Testis (tissue), 5 donors: ENCODE measurements around the gene GTF2IRD2. TPM values are rescaled to one million over a fixed set of nuclear protein-coding genes. Genes with fewer than 3 reads are reported as not detected.
"Not testable (repeated sequence)": the region's sequence is repeated elsewhere in the genome, so short reads cannot be mapped to it uniquely, and the experiment has no call there.

Experiments
- DNase-seq: peaks from one replicate; pipeline ENCODE4 v3.0.0-alpha.2; 2019
- H3K27ac ChIP-seq, 2 donors: fragments of 200-600 bp; sonication (generic); one replicate each; pipeline ENCODE4 v1.5.1; 2019
- H3K27me3 ChIP-seq: fragments of 200-600 bp; sonication (generic); one replicate; pipeline ENCODE4 v1.5.1; 2019
- H3K36me3 ChIP-seq: fragments of 200-600 bp; sonication (generic); one replicate; pipeline ENCODE4 v1.5.1; 2017; ENCODE audit warnings: low read depth; ENCODE audit errors: missing control alignments
- H3K4me1 ChIP-seq: fragments of 200-600 bp; sonication (generic); one replicate; pipeline ENCODE4 v1.5.1; 2019
- H3K4me3 ChIP-seq, 2 donors: fragments of 200-600 bp; sonication (generic); one replicate each; pipeline ENCODE4 v1.5.1; 2017 to 2019
- H3K9me3 ChIP-seq: fragments of 200-600 bp; sonication (generic); one replicate; pipeline ENCODE4 v1.5.1; 2017
- WGBS, 2 donors: methylation state at CpG; one replicate each; pipeline ENCODE4 v1.1.5; 2018; 5-methylcytosine and 5-hydroxymethylcytosine counted together
- intact Hi-C: fragments of 100-400 bp; cut with DNase I; formaldehyde crosslinking; loops from one replicate; pipeline ENCODE4 v1.15.1; 2023; ENCODE audit warnings: low total_unique reads
- long read RNA-seq, 2 donors: transcript quantifications; one replicate each; lab custom pipeline, GENCODE V29; 2026
- polyA plus RNA-seq: library from polyadenylated mRNA; stranded (reverse); fragments of 350-450 nt; fragmentation: Illumina TruSeq; extraction: RNeasy Lipid Tissue Mini Kit (QIAGEN cat#74804); gene quantifications from one replicate; pipeline ENCODE4 v1.2.3, GENCODE V29; 2014; ENCODE audit warnings: low read depth, low replicate concordance; ENCODE audit not compliant: insufficient read depth
- total RNA-seq, 2 donors: library from RNA; depleted of rRNA; stranded (reverse); fragments of >200 nt; gene quantifications; one replicate each; pipeline ENCODE4 v1.2.3, GENCODE V29; 2016

The GTF2IRD2 gene
- total RNA-seq (10 to 100 TPM; 27.9 to 28.8 TPM), polyA plus RNA-seq (10.4 TPM)
- long read RNA-seq, donor 1, partial matches to known transcripts = 23 of 25 reads
- long read RNA-seq, donor 1, other reads (novel, unspliced or antisense) = 0 of 25 reads
- long read RNA-seq, donor 2, partial matches to known transcripts = 15 of 17 reads
- long read RNA-seq, donor 2, other reads (novel, unspliced or antisense) = 0 of 17 reads

- intact Hi-C loops, H3K9me3 ChIP-seq, H3K27me3 ChIP-seq, H3K36me3 ChIP-seq, H3K4me1 ChIP-seq: not testable (repeated sequence)
- DNase-seq = peak; percentile 79
- Histone ChIP-seq H3K27ac (peak within 1 kb of the TSS; percentile 65 to 76), H3K4me3 (peak within 1 kb of the TSS; percentile 41)
- no CpG with 5 or more reads among the region's 97 CpGs for WGBS, 2 donors
These were observed at the start of gene GTF2IRD2 for GRCh38 chr7:74850833-74851721. GTF2IRD2 (minus strand) TSS chr7:74851605; CDS start chr7:74836378, 15,227 bp downstream.

GRCh38 chr7:74890158-74891123 is 39.0 kb upstream of the GTF2IRD2 start:
- Histone ChIP-seq H3K4me3 (peak overlapping the region; percentile 52 to 70), H3K27ac (peak overlapping the region; percentile 78 to 86)
- H3K36me3 ChIP-seq, H3K4me1 ChIP-seq, H3K9me3 ChIP-seq, H3K27me3 ChIP-seq, intact Hi-C loops: not testable (repeated sequence)
- DNase-seq = peak; percentile 92
- WGBS, 2 donors = 1% methylated on average over 38 of the region's 84 CpGs; no CpG with 5 or more reads in 1 of the 2 donors

- H3K27me3 ChIP-seq, H3K9me3 ChIP-seq, H3K4me1 ChIP-seq, DNase-seq, H3K36me3 ChIP-seq, intact Hi-C loops, H3K27ac ChIP-seq: not testable (repeated sequence)
- WGBS, 2 donors = 59 to 61% methylated on average over 11 of the region's 31 CpGs
- H3K4me3 ChIP-seq = peak overlapping the region in 1 of 2 donors; percentile 70
These were observed 38.2 kb upstream of the GTF2IRD2 start for GRCh38 chr7:74889518-74890129.

- intact Hi-C loops, H3K36me3 ChIP-seq, H3K9me3 ChIP-seq, H3K4me1 ChIP-seq, DNase-seq, H3K4me3 ChIP-seq, H3K27me3 ChIP-seq, H3K27ac ChIP-seq: not testable (repeated sequence)
- no CpG with 5 or more reads among the region's 3 CpGs for WGBS, 2 donors
These were observed 33.9 kb upstream of the GTF2IRD2 start for GRCh38 chr7:74885295-74885694.

- H3K9me3 ChIP-seq, H3K36me3 ChIP-seq, DNase-seq, intact Hi-C loops, H3K27ac ChIP-seq, H3K27me3 ChIP-seq, H3K4me3 ChIP-seq, H3K4me1 ChIP-seq: not testable (repeated sequence)
- WGBS, 2 donors = 65 to 66% methylated on average over 7 to 8 of the region's 9 CpGs
These were observed 30.7 kb upstream of the GTF2IRD2 start for GRCh38 chr7:74882110-74882509.

- H3K36me3 ChIP-seq, H3K27me3 ChIP-seq, intact Hi-C loops, H3K4me3 ChIP-seq, H3K9me3 ChIP-seq, H3K27ac ChIP-seq, H3K4me1 ChIP-seq: not testable (repeated sequence)
- WGBS, 2 donors = 27 to 36% methylated on average over 3 to 5 of the region's 20 CpGs
- peak; percentile 20 for DNase-seq
These were observed 23.5 kb upstream of the GTF2IRD2 start for GRCh38 chr7:74874748-74875512.

- DNase-seq, H3K27me3 ChIP-seq, intact Hi-C loops, H3K4me1 ChIP-seq, H3K36me3 ChIP-seq, H3K27ac ChIP-seq, H3K9me3 ChIP-seq, H3K4me3 ChIP-seq: not testable (repeated sequence)
- WGBS, 2 donors = 64% methylated on average over 5 of the region's 10 CpGs; no CpG with 5 or more reads in 1 of the 2 donors
These were observed 22.8 kb upstream of the GTF2IRD2 start for GRCh38 chr7:74874104-74874747.

GRCh38 chr7:74872542-74872941 is 21.1 kb upstream of the GTF2IRD2 start:
- 86 to 89% methylated on average over 9 of the region's 9 CpGs for WGBS, 2 donors
- H3K27ac ChIP-seq, H3K4me3 ChIP-seq, H3K36me3 ChIP-seq, DNase-seq, H3K9me3 ChIP-seq, H3K27me3 ChIP-seq, intact Hi-C loops, H3K4me1 ChIP-seq: not testable (repeated sequence)

GRCh38 chr7:74865777-74866176 is 14.4 kb upstream of the GTF2IRD2 start:
- intact Hi-C loops = not testable (repeated sequence)
- 70 to 77% methylated on average over 8 of the region's 8 CpGs for WGBS, 2 donors

GRCh38 chr7:74849853-74850252 is 1.6 kb downstream of the GTF2IRD2 start:
- H3K9me3 ChIP-seq, intact Hi-C loops, H3K4me3 ChIP-seq, H3K4me1 ChIP-seq, H3K36me3 ChIP-seq, H3K27ac ChIP-seq, DNase-seq, H3K27me3 ChIP-seq: not testable (repeated sequence)
- no CpG with 5 or more reads among the region's 12 CpGs for WGBS, 2 donors

More at GRCh38 chr7:74865777-74866176, 14.4 kb upstream of the GTF2IRD2 start:
- H3K4me3 ChIP-seq, H3K36me3 ChIP-seq, H3K27ac ChIP-seq, H3K4me1 ChIP-seq, H3K27me3 ChIP-seq, DNase-seq, H3K9me3 ChIP-seq: not testable (repeated sequence)
